ENCODE measurements around the gene DCDC2. TPM values are rescaled to one million over a fixed set of nuclear protein-coding genes. Genes with fewer than 3 reads are reported as not detected.
A peak's percentile ranks its signal among the peaks of the same experiment; 100 is the strongest.

Gene DCDC2
- total RNA-seq, 1 experiment from 2014 or later, result 1.8 TPM

- ChIA-PET CTCF (interaction anchor here (1.0 to 2.1 kb wide), 5 partner anchors 23 to 270 kb away, joined by 3 to 15 read pairs (median 3); no protein-coding TSS in a partner anchor), POLR2A (no interaction called here)
- Mint-ChIP-seq H3K9me3 (peaks cover 15% of the 10 kb centered on the region), H3K4me3 (no peak overlapping the region), H3K27me3 (ENCODE audit: low read depth) (no peaks in the 10 kb centered on the region), H3K36me3 (peaks cover 8% of the 10 kb centered on the region), H3K27ac (peak overlapping the region; percentile 89), H3K4me1 (peaks cover 33% of the 10 kb centered on the region)
- ATAC-seq (peak; percentile 89), DNase-seq (ENCODE audit: low spot score) (peak; percentile 19)
- TF ChIP-seq TEAD1 (CRISPR knock-in tag; IDR thresholded peaks at IDR 0.05), result peak; percentile 33; the same call in 1 of the 2 replicates
- TF ChIP-seq ETV6 (CRISPR knock-in tag; IDR thresholded peaks at IDR 0.05), result no peak
- no peak for TF ChIP-seq ZNF423 (CRISPR knock-in tag; IDR thresholded peaks at IDR 0.05)
- TF ChIP-seq, protein P1, sequence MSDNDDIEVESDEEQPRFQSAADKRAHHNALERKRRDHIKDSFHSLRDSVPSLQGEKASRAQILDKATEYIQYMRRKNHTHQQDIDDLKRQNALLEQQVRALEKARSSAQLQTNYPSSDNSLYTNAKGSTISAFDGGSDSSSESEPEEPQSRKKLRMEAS (CRISPR knock-in tag; IDR thresholded peaks at IDR 0.05), result 0 out of 2 replicates have a peak, but pooled peaks have one; percentile 33
- TF ChIP-seq ZNF138 (CRISPR knock-in tag; conservative IDR thresholded peaks at IDR 0.05), result no peak
- TF ChIP-seq ZBTB21 (CRISPR knock-in tag; IDR thresholded peaks at IDR 0.05; ENCODE audit: borderline replicate concordance), result no peak
- TF ChIP-seq EMX1 (CRISPR knock-in tag; IDR thresholded peaks at IDR 0.05), result no peak
- peak; percentile 55; the same call in 1 of the 2 replicates for TF ChIP-seq ZNF232 (CRISPR knock-in tag; IDR thresholded peaks at IDR 0.05)
These were observed 106.5 kb downstream of the DCDC2 start for GRCh38 chr6:24251339-24251738.

- peaks cover 8% of the 10 kb centered on the region for H3K36me3 Mint-ChIP-seq
- H3K27me3 Mint-ChIP-seq (ENCODE audit: low read depth), result no peaks in the 10 kb centered on the region
- DNase-seq (ENCODE audit: low spot score), result no peak
- ATAC-seq, result no peak; the same call in 1 of the 2 replicates
- H3K4me3 Mint-ChIP-seq, result no peak overlapping the region
- POLR2A ChIA-PET, result no interaction called here
- no peak overlapping the region for H3K27ac Mint-ChIP-seq
- TF ChIP-seq SMAD4 (CRISPR knock-in tag; IDR thresholded peaks at IDR 0.05), result no peak
- TF ChIP-seq MYBL2 (CRISPR knock-in tag; IDR thresholded peaks at IDR 0.05), result no peak
- TF ChIP-seq, protein P2, sequence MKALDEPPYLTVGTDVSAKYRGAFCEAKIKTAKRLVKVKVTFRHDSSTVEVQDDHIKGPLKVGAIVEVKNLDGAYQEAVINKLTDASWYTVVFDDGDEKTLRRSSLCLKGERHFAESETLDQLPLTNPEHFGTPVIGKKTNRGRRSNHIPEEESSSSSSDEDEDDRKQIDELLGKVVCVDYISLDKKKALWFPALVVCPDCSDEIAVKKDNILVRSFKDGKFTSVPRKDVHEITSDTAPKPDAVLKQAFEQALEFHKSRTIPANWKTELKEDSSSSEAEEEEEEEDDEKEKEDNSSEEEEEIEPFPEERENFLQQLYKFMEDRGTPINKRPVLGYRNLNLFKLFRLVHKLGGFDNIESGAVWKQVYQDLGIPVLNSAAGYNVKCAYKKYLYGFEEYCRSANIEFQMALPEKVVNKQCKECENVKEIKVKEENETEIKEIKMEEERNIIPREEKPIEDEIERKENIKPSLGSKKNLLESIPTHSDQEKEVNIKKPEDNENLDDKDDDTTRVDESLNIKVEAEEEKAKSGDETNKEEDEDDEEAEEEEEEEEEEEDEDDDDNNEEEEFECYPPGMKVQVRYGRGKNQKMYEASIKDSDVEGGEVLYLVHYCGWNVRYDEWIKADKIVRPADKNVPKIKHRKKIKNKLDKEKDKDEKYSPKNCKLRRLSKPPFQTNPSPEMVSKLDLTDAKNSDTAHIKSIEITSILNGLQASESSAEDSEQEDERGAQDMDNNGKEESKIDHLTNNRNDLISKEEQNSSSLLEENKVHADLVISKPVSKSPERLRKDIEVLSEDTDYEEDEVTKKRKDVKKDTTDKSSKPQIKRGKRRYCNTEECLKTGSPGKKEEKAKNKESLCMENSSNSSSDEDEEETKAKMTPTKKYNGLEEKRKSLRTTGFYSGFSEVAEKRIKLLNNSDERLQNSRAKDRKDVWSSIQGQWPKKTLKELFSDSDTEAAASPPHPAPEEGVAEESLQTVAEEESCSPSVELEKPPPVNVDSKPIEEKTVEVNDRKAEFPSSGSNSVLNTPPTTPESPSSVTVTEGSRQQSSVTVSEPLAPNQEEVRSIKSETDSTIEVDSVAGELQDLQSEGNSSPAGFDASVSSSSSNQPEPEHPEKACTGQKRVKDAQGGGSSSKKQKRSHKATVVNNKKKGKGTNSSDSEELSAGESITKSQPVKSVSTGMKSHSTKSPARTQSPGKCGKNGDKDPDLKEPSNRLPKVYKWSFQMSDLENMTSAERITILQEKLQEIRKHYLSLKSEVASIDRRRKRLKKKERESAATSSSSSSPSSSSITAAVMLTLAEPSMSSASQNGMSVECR (CRISPR knock-in tag; IDR thresholded peaks at IDR 0.05; ENCODE audit: borderline replicate concordance), result no peak
- TF ChIP-seq, protein P3, sequence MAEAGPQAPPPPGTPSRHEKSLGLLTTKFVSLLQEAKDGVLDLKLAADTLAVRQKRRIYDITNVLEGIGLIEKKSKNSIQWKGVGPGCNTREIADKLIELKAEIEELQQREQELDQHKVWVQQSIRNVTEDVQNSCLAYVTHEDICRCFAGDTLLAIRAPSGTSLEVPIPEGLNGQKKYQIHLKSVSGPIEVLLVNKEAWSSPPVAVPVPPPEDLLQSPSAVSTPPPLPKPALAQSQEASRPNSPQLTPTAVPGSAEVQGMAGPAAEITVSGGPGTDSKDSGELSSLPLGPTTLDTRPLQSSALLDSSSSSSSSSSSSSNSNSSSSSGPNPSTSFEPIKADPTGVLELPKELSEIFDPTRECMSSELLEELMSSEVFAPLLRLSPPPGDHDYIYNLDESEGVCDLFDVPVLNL (CRISPR knock-in tag; IDR thresholded peaks at IDR 0.05; ENCODE audit: borderline replicate concordance, low read depth), result no peak
- TF ChIP-seq NR1H2 (CRISPR knock-in tag; IDR thresholded peaks at IDR 0.05), result no peak
- TF ChIP-seq ATF1 (CRISPR knock-in tag; IDR thresholded peaks at IDR 0.05), result no peak
- TF ChIP-seq ELF4 (CRISPR knock-in tag; IDR thresholded peaks at IDR 0.05; ENCODE audit: low read depth), result no peak
- TF ChIP-seq JUN (CRISPR knock-in tag; IDR thresholded peaks at IDR 0.05), result no peak
- no peak for TF ChIP-seq HMGA2 (CRISPR knock-in tag; IDR thresholded peaks at IDR 0.05)
- TF ChIP-seq, protein P4, sequence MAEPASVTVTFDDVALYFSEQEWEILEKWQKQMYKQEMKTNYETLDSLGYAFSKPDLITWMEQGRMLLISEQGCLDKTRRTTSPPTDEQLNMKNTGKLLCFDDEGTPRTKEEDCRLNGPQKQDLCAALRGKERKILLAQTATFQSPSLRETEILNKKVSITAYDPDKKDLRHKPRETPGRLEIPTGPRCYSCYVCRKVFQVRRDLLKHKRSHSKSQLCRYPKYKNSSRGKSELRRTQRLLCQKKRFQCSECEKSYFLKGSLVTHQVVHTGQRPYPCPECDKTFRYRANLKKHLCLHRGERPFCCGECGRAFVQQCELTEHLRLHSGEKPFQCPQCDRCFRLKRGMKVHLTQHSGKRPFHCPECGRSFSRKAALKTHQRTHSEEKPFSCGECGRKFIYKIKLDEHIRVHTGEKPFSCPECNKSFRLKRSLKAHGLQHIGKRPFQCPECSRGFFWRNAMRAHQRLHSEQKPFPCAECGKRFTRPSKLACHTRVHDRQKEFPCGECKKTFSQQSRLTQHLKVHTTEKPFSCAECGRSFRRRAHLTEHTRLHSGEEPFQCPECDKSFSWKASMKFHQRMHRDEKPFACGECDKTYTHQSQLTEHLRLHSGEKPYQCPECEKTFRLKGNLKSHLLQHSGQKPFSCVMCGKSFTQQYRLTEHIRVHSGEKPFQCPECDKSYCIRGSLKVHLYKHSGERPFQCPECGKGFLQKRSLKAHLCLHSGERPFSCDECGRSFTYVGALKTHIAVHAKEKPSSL (CRISPR knock-in tag; conservative IDR thresholded peaks at IDR 0.05), result no peak
- TF ChIP-seq, protein P5, sequence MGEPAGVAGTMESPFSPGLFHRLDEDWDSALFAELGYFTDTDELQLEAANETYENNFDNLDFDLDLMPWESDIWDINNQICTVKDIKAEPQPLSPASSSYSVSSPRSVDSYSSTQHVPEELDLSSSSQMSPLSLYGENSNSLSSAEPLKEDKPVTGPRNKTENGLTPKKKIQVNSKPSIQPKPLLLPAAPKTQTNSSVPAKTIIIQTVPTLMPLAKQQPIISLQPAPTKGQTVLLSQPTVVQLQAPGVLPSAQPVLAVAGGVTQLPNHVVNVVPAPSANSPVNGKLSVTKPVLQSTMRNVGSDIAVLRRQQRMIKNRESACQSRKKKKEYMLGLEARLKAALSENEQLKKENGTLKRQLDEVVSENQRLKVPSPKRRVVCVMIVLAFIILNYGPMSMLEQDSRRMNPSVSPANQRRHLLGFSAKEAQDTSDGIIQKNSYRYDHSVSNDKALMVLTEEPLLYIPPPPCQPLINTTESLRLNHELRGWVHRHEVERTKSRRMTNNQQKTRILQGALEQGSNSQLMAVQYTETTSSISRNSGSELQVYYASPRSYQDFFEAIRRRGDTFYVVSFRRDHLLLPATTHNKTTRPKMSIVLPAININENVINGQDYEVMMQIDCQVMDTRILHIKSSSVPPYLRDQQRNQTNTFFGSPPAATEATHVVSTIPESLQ (CRISPR knock-in tag; IDR thresholded peaks at IDR 0.05), result no peak
- TF ChIP-seq ZNF121 (CRISPR knock-in tag; IDR thresholded peaks at IDR 0.05), result no peak
- CTCF ChIA-PET, result no interaction called here
- H3K9me3 Mint-ChIP-seq, result peaks cover 12% of the 10 kb centered on the region
- peaks cover 39% of the 10 kb centered on the region for H3K4me1 Mint-ChIP-seq
These were observed 107.9 kb downstream of the DCDC2 start for GRCh38 chr6:24249926-24250325.
